Neural progenitor cell (in vitro differentiated cells): ENCODE measurements around the gene SF3A1. TPM values are rescaled to one million over a fixed set of nuclear protein-coding genes. Genes with fewer than 3 reads are reported as not detected.

Experiments used
- DNase-seq: peaks from one replicate; pipeline ENCODE4 v3.0.0-alpha.2; 2016; ENCODE audit warnings: low spot score
- H2AFZ ChIP-seq: fragments of 200-600 bp; sonication (generic); replicated peaks from 2 replicates; pipeline ENCODE4 v1.6.1; 2016; ENCODE audit warnings: antibody characterized with exemption
- H3F3A ChIP-seq: fragments of 200-600 bp; sonication (generic); 2 replicates; pipeline ENCODE4 v1.6.1; 2016; ENCODE audit warnings: antibody characterized with exemption, low read depth
- H3K27ac ChIP-seq: fragments of 200-600 bp; sonication (generic); 2 replicates; pipeline ENCODE4 v1.5.1; 2016; ENCODE audit warnings: mild to moderate bottlenecking
- H3K27me3 ChIP-seq: fragments of 200-600 bp; sonication (generic); 2 replicates; pipeline ENCODE4 v1.6.1; 2016; ENCODE audit warnings: mild to moderate bottlenecking, moderate library complexity
- H3K36me3 ChIP-seq: fragments of 200-600 bp; sonication (generic); 2 replicates; pipeline ENCODE4 v1.5.1; 2016
- H3K4me1 ChIP-seq: fragments of 200-600 bp; sonication (generic); 2 replicates; pipeline ENCODE4 v1.6.1; 2016; ENCODE audit warnings: mixed run types
- H3K4me2 ChIP-seq: fragments of 200-600 bp; sonication (generic); 2 replicates; pipeline ENCODE4 v1.6.1; 2016
- H3K4me3 ChIP-seq: fragments of 200-600 bp; sonication (generic); 2 replicates; pipeline ENCODE4 v1.5.1; 2016
- H3K79me2 ChIP-seq: fragments of 200-600 bp; sonication (generic); 2 replicates; pipeline ENCODE4 v1.6.1; 2016; ENCODE audit warnings: low read depth
- H3K9ac ChIP-seq: fragments of 200-600 bp; sonication (generic); 2 replicates; pipeline ENCODE4 v1.6.1; 2016
- H3K9me3 ChIP-seq: fragments of 200-600 bp; sonication (generic); 2 replicates; pipeline ENCODE4 v1.5.1; 2016; ENCODE audit warnings: low read depth
- H4K20me1 ChIP-seq: fragments of 200-600 bp; sonication (generic); 2 replicates; pipeline ENCODE4 v1.6.1; 2016; ENCODE audit warnings: low read depth
- H3K27ac Mint-ChIP-seq: 3 replicates; pipeline ENCODE4 v1.8.0; 2021; ENCODE audit warnings: mixed read lengths
- H3K27me3 Mint-ChIP-seq: 2 replicates; pipeline ENCODE4 v1.8.0; 2022; ENCODE audit warnings: low read depth, mild to moderate bottlenecking, inconsistent platforms, moderate library complexity, mixed read lengths; ENCODE audit not compliant: insufficient read depth
- H3K36me3 Mint-ChIP-seq: 3 replicates; pipeline ENCODE4 v1.8.0; 2021; ENCODE audit warnings: mixed read lengths
- H3K4me1 Mint-ChIP-seq: 3 replicates; pipeline ENCODE4 v1.8.0; 2021; ENCODE audit warnings: mixed read lengths
- H3K4me3 Mint-ChIP-seq: 3 replicates; pipeline ENCODE4 v1.8.0; 2021; ENCODE audit warnings: mild to moderate bottlenecking, moderate library complexity, mixed read lengths
- H3K9me3 Mint-ChIP-seq: 3 replicates; pipeline ENCODE4 v1.8.0; 2020; ENCODE audit warnings: mixed read lengths
- CTCF ChIP-seq: fragments of 200-600 bp; sonication (generic); IDR thresholded peaks from 2 replicates; pipeline ENCODE4 v1.5.1; 2017; ENCODE audit warnings: antibody characterized with exemption, mild to moderate bottlenecking
- EZH2 ChIP-seq: fragments of 200-600 bp; sonication (generic); IDR thresholded peaks from 2 replicates; pipeline ENCODE4 v1.6.1; 2017; ENCODE audit warnings: antibody characterized with exemption, mild to moderate bottlenecking, moderate library complexity
- EZH2phosphoT487 ChIP-seq: fragments of 200-600 bp; sonication (generic); IDR thresholded peaks from 2 replicates; pipeline ENCODE4 v1.6.1; 2017; ENCODE audit warnings: antibody characterized with exemption
- total RNA-seq: library from RNA; depleted of rRNA; stranded (reverse); fragments of >200 nt; gene quantifications from 2 replicates; pipeline ENCODE4 v1.2.3, GENCODE V29; 2015; ENCODE audit warnings: low replicate concordance

SF3A1 gene
- total RNA-seq, 1 donor from 2014 or later = 29.2 TPM

GRCh38 chr22:30318799-30319419, 37.8 kb downstream of the SF3A1 start:
- Mint-ChIP-seq H3K9me3 (no peaks in the 10 kb centered on the region), H3K4me3 (no peak overlapping the region), H3K4me1 (peaks cover 4% of the 10 kb centered on the region), H3K27ac (no peak overlapping the region), H3K36me3 (no peaks in the 10 kb centered on the region), H3K27me3 (no peaks in the 10 kb centered on the region)
- no peaks in the 10 kb centered on the region for H3K36me3 ChIP-seq
- H3K9ac ChIP-seq = no peak overlapping the region
- H3K9me3 ChIP-seq = no peaks in the 10 kb centered on the region
- no peaks in the 10 kb centered on the region for H3K79me2 ChIP-seq
- no peak overlapping the region for H3K27ac ChIP-seq
- H2AFZ ChIP-seq = no peak overlapping the region
- DNase-seq = peak; percentile 21
- no peak overlapping the region for H3K4me3 ChIP-seq
- H3K4me2 ChIP-seq = no peak overlapping the region
- H3F3A ChIP-seq = no peaks in the 10 kb centered on the region
- H4K20me1 ChIP-seq = peaks cover 18% of the 10 kb centered on the region
- no peaks in the 10 kb centered on the region for H3K4me1 ChIP-seq
- TF ChIP-seq CTCF (no peak), EZH2phosphoT487 (no peak), EZH2 (no peak)
- no peaks in the 10 kb centered on the region for H3K27me3 ChIP-seq

- no peak overlapping the region for H3K27ac ChIP-seq
- Mint-ChIP-seq H3K4me1 (peaks cover 4% of the 10 kb centered on the region), H3K27ac (no peak overlapping the region), H3K4me3 (no peak overlapping the region), H3K27me3 (no peaks in the 10 kb centered on the region), H3K36me3 (no peaks in the 10 kb centered on the region), H3K9me3 (no peaks in the 10 kb centered on the region)
- no peak overlapping the region for H2AFZ ChIP-seq
- TF ChIP-seq EZH2phosphoT487 = no peak
- no peak for TF ChIP-seq CTCF
- TF ChIP-seq EZH2 = no peak
- H3K36me3 ChIP-seq = no peaks in the 10 kb centered on the region
- H3K9ac ChIP-seq = no peak overlapping the region
- no peaks in the 10 kb centered on the region for H3K79me2 ChIP-seq
- no peaks in the 10 kb centered on the region for H3K27me3 ChIP-seq
- H3K4me2 ChIP-seq = no peak overlapping the region
- no peaks in the 10 kb centered on the region for H3F3A ChIP-seq
- no peak overlapping the region for H3K4me3 ChIP-seq
- peaks cover 18% of the 10 kb centered on the region for H4K20me1 ChIP-seq
- no peaks in the 10 kb centered on the region for H3K4me1 ChIP-seq
- no peak for DNase-seq
- H3K9me3 ChIP-seq = no peaks in the 10 kb centered on the region
These were observed 38.9 kb downstream of the SF3A1 start for GRCh38 chr22:30317778-30318177.

GRCh38 chr22:30315962-30316576, 40.6 kb downstream of the SF3A1 start:
- Histone ChIP-seq H3K36me3 (no peaks in the 10 kb centered on the region), H3K27me3 (no peaks in the 10 kb centered on the region), H2AFZ (no peak overlapping the region), H3K27ac (no peak overlapping the region), H3K9ac (no peak overlapping the region), H3K4me1 (no peaks in the 10 kb centered on the region), H3K79me2 (no peaks in the 10 kb centered on the region), H3K9me3 (no peaks in the 10 kb centered on the region), H4K20me1 (peaks cover 15% of the 10 kb centered on the region), H3K4me3 (no peak overlapping the region), H3K4me2 (no peak overlapping the region), H3F3A (no peaks in the 10 kb centered on the region)
- H3K27me3 Mint-ChIP-seq = peaks cover 2% of the 10 kb centered on the region
- no peak overlapping the region for H3K27ac Mint-ChIP-seq
- no peak for DNase-seq
- no peaks in the 10 kb centered on the region for H3K9me3 Mint-ChIP-seq
- TF ChIP-seq EZH2 (no peak), EZH2phosphoT487 (no peak), CTCF (no peak)
- no peak overlapping the region for H3K4me3 Mint-ChIP-seq
- H3K36me3 Mint-ChIP-seq = no peaks in the 10 kb centered on the region
- peaks cover 4% of the 10 kb centered on the region for H3K4me1 Mint-ChIP-seq
